Measurements from ENCODE around the gene BICC1.

BICC1 gene

DNA sequence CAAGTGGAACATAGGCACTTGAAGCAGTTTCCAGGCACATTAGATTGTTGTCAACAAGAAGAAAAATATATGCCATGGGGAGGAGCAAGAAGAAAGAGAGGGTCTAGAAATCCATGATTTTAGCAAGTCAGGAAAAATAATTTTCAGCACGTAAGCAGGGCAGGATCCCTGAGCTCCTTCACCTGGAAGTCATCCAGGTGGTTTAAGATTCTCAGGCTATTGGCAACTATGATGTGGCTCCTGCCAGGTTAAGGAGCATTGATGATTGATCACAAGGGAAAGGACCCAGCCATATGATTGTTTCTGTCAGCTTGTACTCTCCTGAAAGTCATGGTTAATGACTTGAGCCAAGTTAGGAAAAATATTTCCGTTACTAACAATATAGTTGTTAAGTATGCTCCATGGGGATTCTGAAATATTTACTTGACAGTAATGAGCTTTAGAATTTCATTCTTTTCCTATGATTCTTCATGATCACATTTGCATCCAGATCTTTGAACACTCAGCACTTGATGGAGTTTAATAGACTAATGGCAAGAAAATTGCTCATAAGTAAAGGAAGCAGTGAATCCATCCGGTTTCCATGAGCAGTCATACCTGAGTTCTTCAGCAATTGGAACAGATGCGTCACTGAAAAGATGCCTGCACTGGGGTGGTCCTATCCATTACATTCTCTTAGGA is 209.1 kb downstream of the BICC1 start:
- no peak overlapping the region for H3K4me3 ChIP-seq (ENCODE audit: low read depth, low read length)
- no peak for DNase-seq (ENCODE audit: low read depth)
- TF ChIP-seq MYC (IDR thresholded peaks at IDR 0.05; ENCODE audit: low read depth, low read length) (no peak), POLR2A (IDR thresholded peaks at IDR 0.05; ENCODE audit: extremely low read depth, insufficient read length) (no peak), CTCF (IDR thresholded peaks at IDR 0.05; ENCODE audit: low read depth, low read length) (no peak), MAX (IDR thresholded peaks at IDR 0.05; ENCODE audit: low read depth, low read length) (no peak)

DNA sequence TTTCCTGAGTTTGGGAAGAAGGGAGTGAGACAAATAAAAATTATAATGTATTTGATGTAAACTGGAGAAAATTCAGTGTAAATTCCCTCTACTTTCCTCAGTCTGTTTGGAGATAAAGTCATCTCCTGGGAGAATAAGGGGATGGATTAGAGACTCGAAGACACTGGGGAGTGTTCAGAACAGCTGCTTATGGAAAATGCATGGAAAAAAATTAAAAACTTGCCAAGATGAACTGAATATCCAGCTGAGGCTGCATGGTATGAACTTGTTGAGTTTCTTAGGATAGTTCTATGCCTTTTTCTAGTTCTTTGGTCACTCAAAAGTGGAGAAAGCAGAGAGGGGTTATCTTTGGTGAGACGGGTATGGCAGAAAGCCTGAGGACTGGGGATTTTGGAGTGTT is 210.5 kb downstream of the BICC1 start:
- no peak for DNase-seq (ENCODE audit: low read depth)
- no peak overlapping the region for H3K4me3 ChIP-seq (ENCODE audit: low read depth, low read length)
- no peak for TF ChIP-seq POLR2A (IDR thresholded peaks at IDR 0.05; ENCODE audit: extremely low read depth, insufficient read length)
- no peak for TF ChIP-seq CTCF (IDR thresholded peaks at IDR 0.05; ENCODE audit: low read depth, low read length)
- no peak for TF ChIP-seq MYC (IDR thresholded peaks at IDR 0.05; ENCODE audit: low read depth, low read length)
- TF ChIP-seq MAX (IDR thresholded peaks at IDR 0.05; ENCODE audit: low read depth, low read length), result no peak

DNA sequence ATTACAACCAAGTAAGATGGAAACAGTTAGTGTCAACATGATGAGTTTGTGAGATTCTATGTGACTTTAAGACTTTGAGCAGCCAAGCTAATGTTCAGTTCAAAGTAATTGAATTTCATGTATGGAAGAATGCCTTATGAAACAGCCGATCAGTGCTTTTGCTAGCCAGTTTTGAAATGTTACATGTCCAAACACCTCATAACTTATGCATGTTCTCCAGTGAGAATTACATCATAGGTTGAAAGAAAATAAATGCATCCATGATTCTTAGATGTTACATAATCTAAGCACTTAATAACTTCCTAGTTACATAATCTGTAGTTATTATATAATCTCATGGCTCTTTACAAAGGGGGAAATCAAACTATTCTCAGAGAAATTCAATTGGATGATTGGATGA is 211.3 kb downstream of the BICC1 start:
- H3K4me3 ChIP-seq (ENCODE audit: low read depth, low read length), result no peak overlapping the region
- no peak for DNase-seq (ENCODE audit: low read depth)

DNA sequence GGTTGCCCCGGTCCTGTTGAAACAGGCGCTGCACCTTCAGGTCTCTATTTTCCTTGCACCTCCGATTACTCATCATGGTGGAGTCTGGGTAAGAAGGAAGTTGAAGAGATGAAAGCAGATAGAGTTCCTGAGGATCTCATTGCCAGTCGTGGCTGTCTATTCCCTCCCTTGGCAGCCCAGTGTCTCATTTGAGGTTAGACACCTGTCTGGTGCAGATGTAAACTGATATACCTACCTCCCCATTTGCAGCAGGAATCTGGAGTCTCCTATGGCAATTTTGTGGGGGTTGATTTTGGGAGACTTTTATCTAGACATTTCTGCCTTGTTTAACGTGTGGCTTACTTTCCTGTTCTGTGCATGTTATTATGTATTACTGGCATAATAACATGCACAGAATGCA is 212.1 kb downstream of the BICC1 start:
- DNase-seq (ENCODE audit: low read depth), result no peak
- no peak overlapping the region for H3K4me3 ChIP-seq (ENCODE audit: low read depth, low read length)
- TF ChIP-seq POLR2A (IDR thresholded peaks at IDR 0.05; ENCODE audit: extremely low read depth, insufficient read length) (no peak), CTCF (IDR thresholded peaks at IDR 0.05; ENCODE audit: low read depth, low read length) (no peak), MAX (IDR thresholded peaks at IDR 0.05; ENCODE audit: low read depth, low read length) (no peak), MYC (IDR thresholded peaks at IDR 0.05; ENCODE audit: low read depth, low read length) (no peak)

More for the DNA sequence above, 211.3 kb downstream of the BICC1 start:
- TF ChIP-seq CTCF (IDR thresholded peaks at IDR 0.05; ENCODE audit: low read depth, low read length), result no peak
- TF ChIP-seq MAX (IDR thresholded peaks at IDR 0.05; ENCODE audit: low read depth, low read length), result no peak
- no peak for TF ChIP-seq POLR2A (IDR thresholded peaks at IDR 0.05; ENCODE audit: extremely low read depth, insufficient read length)
- TF ChIP-seq MYC (IDR thresholded peaks at IDR 0.05; ENCODE audit: low read depth, low read length), result no peak

DNA sequence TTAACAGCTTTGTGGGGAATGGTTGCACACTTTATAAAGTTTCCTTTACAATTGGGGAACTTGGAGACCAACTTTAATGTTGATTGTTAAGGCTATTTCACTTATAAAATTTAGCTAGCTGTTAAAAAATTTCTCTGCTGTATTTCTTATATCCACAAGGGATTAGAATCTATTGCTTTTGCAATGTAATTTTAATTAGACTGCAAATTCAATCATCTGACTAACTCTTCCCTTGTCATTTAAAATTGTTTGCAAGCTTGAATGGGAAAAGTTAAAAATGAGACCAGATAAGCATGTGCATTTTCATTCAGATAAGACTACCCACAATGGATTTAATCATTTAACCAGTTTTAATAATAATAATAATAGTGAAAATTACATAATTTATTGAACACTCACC is 213.2 kb downstream of the BICC1 start:
- TF ChIP-seq MYC (IDR thresholded peaks at IDR 0.05; ENCODE audit: low read depth, low read length) (no peak), CTCF (IDR thresholded peaks at IDR 0.05; ENCODE audit: low read depth, low read length) (no peak), POLR2A (IDR thresholded peaks at IDR 0.05; ENCODE audit: extremely low read depth, insufficient read length) (no peak), MAX (IDR thresholded peaks at IDR 0.05; ENCODE audit: low read depth, low read length) (no peak)
- no peak overlapping the region for H3K4me3 ChIP-seq (ENCODE audit: low read depth, low read length)
- no peak for DNase-seq (ENCODE audit: low read depth)
